OCI-LY1 (cell line): ENCODE data around the gene FBF1.

Experiments
- CTCF ChIP-seq: fragments of 200-600 bp; sonication (generic), shearing (Covaris generic); IDR thresholded peaks from 2 replicates; pipeline ENCODE4 v1.5.1; 2017; ENCODE audit warnings: mild to moderate bottlenecking, antibody characterized with exemption, low read length, moderate library complexity, mixed read lengths
- EZH2 ChIP-seq: fragments of 200-600 bp; sonication (generic), shearing (Covaris generic); IDR thresholded peaks from 2 replicates; pipeline ENCODE4 v1.8.0; 2017; ENCODE audit warnings: borderline replicate concordance, mixed run types, mild to moderate bottlenecking, antibody characterized with exemption, low read length, moderate library complexity, mixed read lengths

- TF ChIP-seq EZH2 (no peak), CTCF (no peak)
These were observed 38.4 kb downstream of the FBF1 start for GRCh38 chr17:75902406-75902805.
